Left lung (tissue), 10 donors: Measurements from ENCODE around the gene LCOR. TPM values are rescaled to one million over a fixed set of nuclear protein-coding genes. Genes with fewer than 3 reads are reported as not detected.

Experiments
- ATAC-seq: fragments of 200-7000 bp; cut with Tn5 transposase; one replicate; pipeline ENCODE4 v1.9.1; 2020; ENCODE audit warnings: moderate library complexity
- DNase-seq, 4 donors: peaks; one replicate each; pipeline ENCODE4 v3.0.0-alpha.2; 2013 to 2020
- H3K27ac ChIP-seq, 2 donors: fragments of 200-600 bp; sonication (generic) in 1 of 2; one replicate each; pipeline versions ENCODE4 v1.5.0 to v1.8.0; 2020 to 2021
- H3K27me3 ChIP-seq, 2 donors: fragments of 200-600 bp; sonication (generic) in 1 of 2; one replicate each; pipeline versions ENCODE4 v1.5.0 to v1.8.0; 2020 to 2021
- H3K36me3 ChIP-seq, 2 donors: fragments of 200-600 bp; sonication (generic) in 1 of 2; one replicate each; pipeline versions ENCODE4 v1.5.0 to v1.8.0; 2020 to 2021
- H3K4me1 ChIP-seq, 2 donors: fragments of 200-600 bp; one replicate each; pipeline ENCODE4 v1.8.0; 2021
- H3K4me3 ChIP-seq, 2 donors: fragments of 200-600 bp; sonication (generic) in 1 of 2; one replicate each; pipeline versions ENCODE4 v1.5.0 to v1.8.0; 2020 to 2021; ENCODE audit warnings: mild to moderate bottlenecking in 1 of 2
- H3K9me3 ChIP-seq, 2 donors: fragments of 200-600 bp; sonication (generic) in 1 of 2; one replicate each; pipeline versions ENCODE4 v1.5.0 to v1.8.0; 2020 to 2021
- intact Hi-C, 2 donors: fragments of 100-400 bp; cut with DNase I; formaldehyde crosslinking; loops; one replicate each; pipeline versions ENCODE4 v1.11.2 to v1.14.2; 2022
- polyA plus RNA-seq, 6 donors: library from polyadenylated mRNA; unstranded; fragments of 120-200 nt; gene quantifications; one replicate each; pipeline ENCODE4 v1.2.1, GENCODE V29; 2013; ENCODE audit not compliant: insufficient read length in 6 of 6
- total RNA-seq, 2 donors: library from RNA; stranded (reverse); fragmentation: NEBNext Ultra II Directional; extraction: Animal tissue kit (Norgen Biotek cat#: 25700); gene quantifications; one replicate each; pipeline ENCODE4 v1.2.1, GENCODE V29; 2021
- TF ChIP-seq, protein P1 (sequence below), 2 donors: fragments of 200-600 bp; sonication (generic) in 1 of 2; IDR thresholded peaks; one replicate each; pipeline versions ENCODE4 v1.5.0 to v1.8.0; 2021; ENCODE audit warnings: antibody characterized with exemption in 2 of 2
- donor health status: DM: no; HTN: yes; CAD: no.
- donor health status: DM: no; HTN: no; CAD: no.

The LCOR gene
- total and polyA plus RNA-seq, 8 donors = 20.8 to 29.6 (median 22.9) TPM

GRCh38 chr10:96873086-96873485 lies 41.0 kb downstream of the LCOR start:
- no peak for DNase-seq
- no peak overlapping the region for H3K4me3 ChIP-seq
- H3K9me3 ChIP-seq = no peaks in the 10 kb centered on the region
- no peak for ATAC-seq
- no peaks in the 10 kb centered on the region for H3K36me3 ChIP-seq
- H3K4me1 ChIP-seq = peaks cover 0 to 7% of the 10 kb centered on the region in 2 donors
- TF ChIP-seq, protein P1, sequence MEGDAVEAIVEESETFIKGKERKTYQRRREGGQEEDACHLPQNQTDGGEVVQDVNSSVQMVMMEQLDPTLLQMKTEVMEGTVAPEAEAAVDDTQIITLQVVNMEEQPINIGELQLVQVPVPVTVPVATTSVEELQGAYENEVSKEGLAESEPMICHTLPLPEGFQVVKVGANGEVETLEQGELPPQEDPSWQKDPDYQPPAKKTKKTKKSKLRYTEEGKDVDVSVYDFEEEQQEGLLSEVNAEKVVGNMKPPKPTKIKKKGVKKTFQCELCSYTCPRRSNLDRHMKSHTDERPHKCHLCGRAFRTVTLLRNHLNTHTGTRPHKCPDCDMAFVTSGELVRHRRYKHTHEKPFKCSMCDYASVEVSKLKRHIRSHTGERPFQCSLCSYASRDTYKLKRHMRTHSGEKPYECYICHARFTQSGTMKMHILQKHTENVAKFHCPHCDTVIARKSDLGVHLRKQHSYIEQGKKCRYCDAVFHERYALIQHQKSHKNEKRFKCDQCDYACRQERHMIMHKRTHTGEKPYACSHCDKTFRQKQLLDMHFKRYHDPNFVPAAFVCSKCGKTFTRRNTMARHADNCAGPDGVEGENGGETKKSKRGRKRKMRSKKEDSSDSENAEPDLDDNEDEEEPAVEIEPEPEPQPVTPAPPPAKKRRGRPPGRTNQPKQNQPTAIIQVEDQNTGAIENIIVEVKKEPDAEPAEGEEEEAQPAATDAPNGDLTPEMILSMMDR (IDR thresholded peaks at IDR 0.05) = no peak
- intact Hi-C loops = no loop called here
- H3K27me3 ChIP-seq = no peaks in the 10 kb centered on the region
- H3K27ac ChIP-seq = no peak overlapping the region

GRCh38 chr10:96873756-96874467 lies 41.8 kb downstream of the LCOR start:
- intact Hi-C loops = no loop called here
- DNase-seq = no peak
- TF ChIP-seq, protein P1 (IDR thresholded peaks at IDR 0.05) = no peak
- Histone ChIP-seq H3K27ac (no peak overlapping the region), H3K27me3 (no peaks in the 10 kb centered on the region), H3K9me3 (no peaks in the 10 kb centered on the region), H3K4me3 (no peak overlapping the region), H3K36me3 (no peaks in the 10 kb centered on the region), H3K4me1 (peaks cover 0 to 16% of the 10 kb centered on the region in 2 donors)
- ATAC-seq = no peak

DNA sequence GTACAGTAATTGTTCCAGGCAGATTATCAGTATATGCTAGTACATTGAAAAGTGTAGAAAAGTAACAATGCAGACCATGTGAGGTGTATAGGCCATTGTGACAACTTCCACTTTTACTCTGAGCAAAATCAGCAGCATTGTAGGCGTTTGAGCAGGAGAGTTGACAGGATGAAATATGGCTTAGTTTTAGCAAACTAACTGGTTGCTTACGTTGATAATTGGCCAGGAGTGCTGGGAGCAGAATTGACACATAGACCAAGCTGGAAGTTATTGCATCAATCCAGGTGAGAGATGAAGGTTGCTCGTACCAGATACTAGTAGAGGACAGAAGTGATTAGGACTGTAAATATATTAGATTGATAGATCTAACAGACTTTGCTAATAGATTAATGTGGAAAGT lies 46.0 kb downstream of the LCOR start:
- no peak for ATAC-seq
- TF ChIP-seq, protein P1 (IDR thresholded peaks at IDR 0.05) = no peak
- Histone ChIP-seq H3K27me3 (no peaks in the 10 kb centered on the region), H3K4me1 (peaks cover 0 to 13% of the 10 kb centered on the region in 2 donors), H3K4me3 (no peak overlapping the region), H3K27ac (no peak overlapping the region), H3K9me3 (no peaks in the 10 kb centered on the region), H3K36me3 (no peaks in the 10 kb centered on the region)
- no peak for DNase-seq
- intact Hi-C loops = no loop called here

DNA sequence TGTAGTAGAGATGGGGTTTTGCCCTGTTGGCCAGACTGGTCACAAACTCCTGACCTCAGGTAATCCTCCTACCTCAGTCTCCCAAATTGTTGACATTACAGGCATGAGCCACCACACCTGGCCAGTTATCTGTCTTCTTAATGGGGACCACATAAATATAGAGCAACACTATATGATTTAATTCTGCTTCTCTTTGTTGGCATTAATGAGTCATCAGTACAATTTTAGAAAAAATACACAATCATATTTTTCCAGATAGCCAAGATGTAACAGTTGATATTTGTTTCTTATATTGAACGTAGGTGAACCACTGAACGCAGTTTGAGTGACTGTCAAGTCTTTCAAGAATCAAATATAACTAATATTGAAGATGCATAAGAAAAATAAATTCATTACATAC lies 48.5 kb downstream of the LCOR start:
- DNase-seq = no peak
- Histone ChIP-seq H3K36me3 (no peaks in the 10 kb centered on the region), H3K9me3 (no peaks in the 10 kb centered on the region), H3K4me1 (peaks cover 0 to 16% of the 10 kb centered on the region in 2 donors), H3K27ac (no peak overlapping the region), H3K4me3 (no peak overlapping the region), H3K27me3 (no peaks in the 10 kb centered on the region)
- no peak for ATAC-seq
- intact Hi-C loops = no loop called here
- TF ChIP-seq, protein P1 (IDR thresholded peaks at IDR 0.05) = no peak

- Histone ChIP-seq H3K36me3 (no peaks in the 10 kb centered on the region), H3K27me3 (no peaks in the 10 kb centered on the region), H3K27ac (peak overlapping the region in 1 of 2 donors; percentile 39), H3K4me1 (peaks cover 0 to 14% of the 10 kb centered on the region in 2 donors), H3K9me3 (peaks cover 0 to 6% of the 10 kb centered on the region in 2 donors), H3K4me3 (no peak overlapping the region)
- intact Hi-C loops = no loop called here
- TF ChIP-seq, protein P1 (IDR thresholded peaks at IDR 0.05) = no peak
- DNase-seq (no peak), ATAC-seq (peak; percentile 75)
Observed at GRCh38 chr10:96889415-96890171, 57.5 kb downstream of the LCOR start.
